Rectal smooth muscle tissue (tissue), 1 donor: ENCODE data around the gene DMGDH.

Experiments
- H3K27ac ChIP-seq: one replicate; pipeline ENCODE4 v1.7.0; 2013; ENCODE audit warnings: low read depth, low read length, inconsistent platforms
- H3K27me3 ChIP-seq: one replicate; pipeline ENCODE4 v1.7.0; 2013; ENCODE audit warnings: low read length; ENCODE audit not compliant: control insufficient read depth, insufficient read depth
- H3K36me3 ChIP-seq: one replicate; pipeline ENCODE4 v1.7.0; 2013; ENCODE audit warnings: low read length; ENCODE audit not compliant: control insufficient read depth, insufficient read depth
- H3K4me1 ChIP-seq: one replicate; pipeline ENCODE4 v1.7.0; 2013; ENCODE audit warnings: low read length; ENCODE audit not compliant: control insufficient read depth, insufficient read depth
- H3K4me3 ChIP-seq: one replicate; pipeline ENCODE4 v1.7.0; 2013; ENCODE audit warnings: low read length
- H3K9ac ChIP-seq: one replicate; pipeline ENCODE4 v1.7.0; 2013; ENCODE audit warnings: low read length

Gene DMGDH

DNA sequence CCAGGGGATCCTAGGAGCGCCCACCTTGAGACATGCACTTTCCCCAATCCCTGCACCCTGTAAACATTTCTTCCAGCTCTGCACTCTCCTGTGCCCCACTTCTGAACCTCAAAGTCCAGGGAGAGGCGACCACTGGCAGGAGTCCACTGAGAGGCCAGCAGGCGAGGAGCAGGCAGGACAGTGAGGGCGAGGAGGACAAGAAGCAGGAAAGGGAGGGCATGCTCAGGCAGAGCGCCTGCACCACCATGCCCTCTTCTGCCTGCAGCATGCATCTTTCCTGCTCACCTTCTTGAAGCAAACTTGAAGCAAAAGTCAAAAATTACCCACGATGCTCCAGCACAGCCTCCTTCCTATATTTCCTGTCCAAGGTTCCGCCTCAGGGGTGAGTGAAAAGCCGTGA, 94.4 kb downstream of the DMGDH start:
- H3K9ac ChIP-seq: no peak overlapping the region

DNA sequence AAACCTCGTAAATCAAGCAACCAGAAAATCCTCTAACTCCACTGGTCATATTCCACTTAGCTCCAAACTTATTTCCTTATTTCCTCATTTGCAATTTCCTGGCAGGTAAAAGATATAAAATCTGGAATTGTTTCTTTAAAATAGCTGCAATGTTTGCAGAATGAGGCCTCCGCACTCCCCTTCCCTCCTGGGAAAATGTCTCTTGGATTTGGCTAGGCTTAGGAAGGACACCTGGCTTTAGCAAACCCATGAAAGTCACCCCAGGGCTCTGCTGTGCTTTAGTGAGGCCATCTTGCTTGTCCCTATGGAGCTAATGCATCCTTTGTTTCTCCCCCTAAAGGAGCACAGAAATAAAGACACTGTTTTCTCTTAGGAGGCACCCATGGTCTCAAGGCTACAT, 94.9 kb downstream of the DMGDH start:
- H3K36me3 ChIP-seq: no peaks in the 10 kb centered on the region
- H3K27ac ChIP-seq: no peak overlapping the region
- no peak overlapping the region for H3K4me3 ChIP-seq
- H3K27me3 ChIP-seq: no peaks in the 10 kb centered on the region
- H3K4me1 ChIP-seq: peaks cover 12% of the 10 kb centered on the region
- H3K9ac ChIP-seq: no peak overlapping the region

More for the DNA sequence above, 94.4 kb downstream of the DMGDH start:
- Histone ChIP-seq H3K4me1 (peaks cover 12% of the 10 kb centered on the region), H3K27ac (no peak overlapping the region), H3K27me3 (no peaks in the 10 kb centered on the region), H3K4me3 (no peak overlapping the region), H3K36me3 (no peaks in the 10 kb centered on the region)

DNA sequence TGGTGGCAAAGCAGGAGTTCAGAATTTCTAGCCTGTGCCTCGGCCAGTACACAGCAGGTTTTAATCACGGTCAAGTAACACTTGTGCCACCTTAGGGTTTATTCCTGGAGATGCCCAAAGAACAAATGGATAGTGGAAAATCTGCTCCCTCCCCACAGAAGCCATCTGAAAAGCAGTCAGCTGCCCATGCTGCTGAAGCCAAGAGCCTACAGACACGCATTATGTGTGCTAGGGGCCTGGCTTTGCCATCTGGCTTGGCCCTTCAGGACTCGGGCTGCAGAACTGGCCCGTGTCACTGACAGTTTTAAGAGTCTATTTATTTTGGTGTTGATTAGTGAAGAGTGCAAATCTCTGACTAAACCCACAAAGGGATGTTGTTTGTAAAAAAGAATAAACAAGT, 95.5 kb downstream of the DMGDH start:
- no peaks in the 10 kb centered on the region for H3K36me3 ChIP-seq
- peaks cover 12% of the 10 kb centered on the region for H3K4me1 ChIP-seq
- H3K4me3 ChIP-seq: no peak overlapping the region
- no peak overlapping the region for H3K9ac ChIP-seq
- no peaks in the 10 kb centered on the region for H3K27me3 ChIP-seq
- no peak overlapping the region for H3K27ac ChIP-seq

DNA sequence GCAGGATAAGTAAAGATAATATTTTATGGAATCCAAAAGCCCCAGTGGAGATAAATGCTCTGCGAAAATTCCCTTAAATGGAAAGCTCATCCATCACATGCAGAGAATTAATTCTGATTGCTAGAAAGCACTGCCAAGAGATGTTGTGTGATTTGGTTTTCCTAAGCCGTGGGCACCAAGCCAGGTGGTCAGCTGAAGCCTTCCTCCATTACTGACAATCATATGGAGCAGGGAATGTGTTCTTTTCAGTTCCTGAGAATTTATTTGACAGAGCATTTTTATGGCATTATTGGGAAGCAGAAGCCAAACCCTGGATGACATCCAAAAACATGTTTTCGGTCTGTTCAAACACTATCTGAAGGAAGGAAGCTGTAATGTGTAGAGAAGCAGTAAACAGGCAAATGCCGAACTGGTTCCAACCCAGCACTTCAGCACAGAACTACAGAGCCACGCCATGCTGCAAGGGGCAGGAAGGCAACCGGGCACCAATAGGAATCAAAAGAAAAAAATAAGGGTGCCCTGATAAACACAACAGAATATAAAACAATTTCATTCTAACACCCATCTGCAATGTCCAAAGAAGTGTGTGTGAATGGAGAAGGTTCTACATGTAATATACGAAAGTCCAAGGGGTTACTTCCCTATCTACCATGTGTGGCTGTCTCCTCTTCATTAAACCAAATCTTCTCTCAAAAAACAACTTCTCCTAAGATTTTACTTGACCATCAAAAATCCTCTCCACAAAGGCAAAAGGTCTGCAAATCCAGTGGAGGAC, 96.6 kb downstream of the DMGDH start:
- peaks cover 12% of the 10 kb centered on the region for H3K4me1 ChIP-seq
- no peak overlapping the region for H3K9ac ChIP-seq
- peak overlapping the region; percentile 14 for H3K27ac ChIP-seq
- no peak overlapping the region for H3K4me3 ChIP-seq
- no peaks in the 10 kb centered on the region for H3K27me3 ChIP-seq
- H3K36me3 ChIP-seq: no peaks in the 10 kb centered on the region

DNA sequence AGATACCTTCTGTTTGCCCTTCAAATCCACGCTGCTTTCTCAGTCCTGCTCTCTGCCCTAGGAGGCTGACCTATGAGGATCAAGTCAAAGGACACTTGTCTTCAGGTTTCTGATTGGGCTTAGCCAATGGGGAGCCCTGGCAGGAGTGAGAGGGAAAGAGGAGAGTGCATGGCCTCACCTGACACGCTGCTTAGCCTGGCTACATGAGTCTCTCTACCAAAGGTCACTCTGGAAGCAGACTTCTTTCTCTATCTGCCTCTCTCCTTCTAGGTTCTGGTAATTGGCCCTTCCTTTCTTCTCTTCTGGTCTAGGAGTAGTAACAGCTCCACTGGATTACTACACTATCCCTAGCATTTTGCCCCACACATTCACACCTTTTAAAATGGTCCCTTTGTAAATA, 97.5 kb downstream of the DMGDH start:
- Histone ChIP-seq H3K36me3 (no peaks in the 10 kb centered on the region), H3K4me3 (no peak overlapping the region), H3K9ac (no peak overlapping the region), H3K4me1 (peaks cover 12% of the 10 kb centered on the region), H3K27me3 (no peaks in the 10 kb centered on the region), H3K27ac (peak overlapping the region; percentile 14)

- Histone ChIP-seq H3K4me3 (no peak overlapping the region), H3K9ac (no peak overlapping the region), H3K4me1 (peaks cover 8% of the 10 kb centered on the region), H3K27me3 (no peaks in the 10 kb centered on the region), H3K27ac (no peak overlapping the region), H3K36me3 (no peaks in the 10 kb centered on the region)
Measured at GRCh38 chr5:78968781-78969180, 100.7 kb downstream of the DMGDH start.

GRCh38 chr5:78964889-78965288, 104.6 kb downstream of the DMGDH start:
- H3K4me1 ChIP-seq: no peaks in the 10 kb centered on the region
- no peak overlapping the region for H3K4me3 ChIP-seq
- H3K27ac ChIP-seq: no peak overlapping the region
- no peaks in the 10 kb centered on the region for H3K36me3 ChIP-seq
- no peak overlapping the region for H3K9ac ChIP-seq
- no peaks in the 10 kb centered on the region for H3K27me3 ChIP-seq

DNA sequence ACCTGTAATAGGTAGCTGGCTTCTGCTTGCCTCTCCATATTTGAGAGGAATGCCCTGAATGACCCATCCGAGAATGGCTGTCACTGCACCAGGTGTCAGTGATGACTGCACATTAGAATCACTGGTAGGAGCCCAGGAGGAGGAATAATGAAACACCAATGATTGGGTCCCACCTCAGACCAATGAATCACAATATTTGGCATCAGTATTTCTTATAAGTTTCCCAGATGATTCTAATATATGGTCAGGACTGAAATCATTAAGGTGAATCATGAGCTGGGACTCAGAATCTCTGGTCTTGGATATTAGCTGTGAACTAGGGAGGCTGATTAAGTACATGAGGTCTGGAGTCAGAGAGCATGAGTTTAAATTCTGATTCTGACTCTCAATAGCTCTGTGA, 107.7 kb downstream of the DMGDH start:
- H3K4me3 ChIP-seq: no peak overlapping the region
- no peak overlapping the region for H3K27ac ChIP-seq
- no peak overlapping the region for H3K9ac ChIP-seq
- no peaks in the 10 kb centered on the region for H3K36me3 ChIP-seq
- no peaks in the 10 kb centered on the region for H3K4me1 ChIP-seq
- no peaks in the 10 kb centered on the region for H3K27me3 ChIP-seq

DNA sequence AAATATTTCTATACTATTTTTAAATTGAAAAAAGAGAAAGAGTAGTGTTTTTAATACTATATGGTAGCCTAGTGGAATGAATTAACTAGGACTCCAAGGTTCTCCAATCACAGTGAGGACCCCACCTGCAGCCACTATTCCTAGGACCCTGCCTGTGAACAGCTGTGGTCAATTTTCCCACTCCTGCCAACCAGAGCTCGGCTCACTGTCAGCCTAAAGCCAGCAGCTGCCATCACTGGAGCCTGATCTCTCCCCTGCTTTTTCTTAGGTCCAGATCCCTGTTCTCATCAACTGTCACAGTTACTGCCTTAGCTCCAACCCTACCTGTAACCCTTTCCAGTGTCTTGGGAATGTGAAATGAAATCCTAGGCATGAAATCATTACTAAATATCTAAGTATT, 109.7 kb downstream of the DMGDH start:
- no peaks in the 10 kb centered on the region for H3K27me3 ChIP-seq
- H3K9ac ChIP-seq: no peak overlapping the region
- H3K36me3 ChIP-seq: no peaks in the 10 kb centered on the region
- no peak overlapping the region for H3K4me3 ChIP-seq
- no peaks in the 10 kb centered on the region for H3K4me1 ChIP-seq
- H3K27ac ChIP-seq: no peak overlapping the region

GRCh38 chr5:78958672-78959445, 110.6 kb downstream of the DMGDH start:
- Histone ChIP-seq H3K27me3 (no peaks in the 10 kb centered on the region), H3K4me1 (no peaks in the 10 kb centered on the region), H3K27ac (no peak overlapping the region), H3K36me3 (no peaks in the 10 kb centered on the region), H3K4me3 (no peak overlapping the region), H3K9ac (no peak overlapping the region)

DNA sequence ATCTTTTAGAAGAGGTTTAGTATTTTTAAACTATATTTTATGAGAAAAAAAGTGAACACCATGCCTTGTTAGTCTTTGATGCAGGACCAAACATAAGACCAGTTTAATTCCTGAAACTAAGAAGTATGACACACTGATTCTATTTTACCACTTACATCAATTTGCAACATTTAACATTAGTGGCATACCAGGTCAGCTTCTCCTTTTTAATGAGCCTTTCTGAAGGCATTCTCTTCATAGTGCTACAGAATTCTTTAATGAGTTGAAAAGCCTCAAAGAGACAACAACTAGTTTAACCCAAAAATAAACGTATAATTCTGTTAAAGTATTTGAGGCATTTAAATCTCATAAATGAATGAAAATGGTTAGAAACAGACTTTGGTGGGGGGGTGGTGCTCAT, 112.6 kb downstream of the DMGDH start:
- no peaks in the 10 kb centered on the region for H3K4me1 ChIP-seq
- no peak overlapping the region for H3K4me3 ChIP-seq
- no peak overlapping the region for H3K9ac ChIP-seq
- H3K27me3 ChIP-seq: no peaks in the 10 kb centered on the region
- H3K27ac ChIP-seq: no peak overlapping the region
- H3K36me3 ChIP-seq: no peaks in the 10 kb centered on the region

GRCh38 chr5:78953092-78953800, 116.2 kb downstream of the DMGDH start:
- Histone ChIP-seq H3K36me3 (no peaks in the 10 kb centered on the region), H3K9ac (no peak overlapping the region), H3K4me3 (no peak overlapping the region), H3K4me1 (no peaks in the 10 kb centered on the region), H3K27me3 (no peaks in the 10 kb centered on the region), H3K27ac (no peak overlapping the region)
